Peyer's patch (tissue), 4 donors: ENCODE measurements around the gene ICA1L. TPM values are rescaled to one million over a fixed set of nuclear protein-coding genes. Genes with fewer than 3 reads are reported as not detected.
"Not testable (repeated sequence)": the region's sequence is repeated elsewhere in the genome, so short reads cannot be mapped to it uniquely, and the experiment has no call there.

ENCODE experiments used
- DNase-seq, 3 donors: peaks; one replicate each; pipeline ENCODE4 v3.0.0-alpha.2; 2017 to 2019
- H3K27ac ChIP-seq, 4 donors: fragments of 200-600 bp; sonication (generic); one replicate each; pipeline ENCODE4 v1.5.1; 2016 to 2019
- H3K27me3 ChIP-seq, 2 donors: fragments of 200-600 bp; sonication (generic); one replicate each; pipeline ENCODE4 v1.5.1; 2019
- H3K36me3 ChIP-seq, 3 donors: fragments of 200-600 bp; sonication (generic); one replicate each; pipeline ENCODE4 v1.5.1; 2016 to 2019
- H3K4me1 ChIP-seq, 4 donors: fragments of 200-600 bp; sonication (generic); one replicate each; pipeline ENCODE4 v1.5.1; 2016 to 2019
- H3K4me3 ChIP-seq, 4 donors: fragments of 200-600 bp; sonication (generic); 1 replicate in 3 of 4; 2 replicates in 1 of 4; pipeline ENCODE4 v1.5.1; 2016 to 2019; ENCODE audit warnings: mild to moderate bottlenecking in 1 of 4
- H3K9me3 ChIP-seq, 4 donors: fragments of 200-600 bp; sonication (generic); one replicate each; pipeline ENCODE4 v1.5.1; 2016 to 2019; ENCODE audit warnings: mild to moderate bottlenecking in 1 of 4
- CTCF ChIP-seq, 6 experiments: fragments of 450-650 bp in 4 of 6; fragments of 200-600 bp in 2 of 6; sonication (generic) in 1 of 6; IDR thresholded peaks; one replicate each; pipeline ENCODE4 v1.5.1; 2017 to 2019; ENCODE audit warnings: antibody characterized with exemption in 6 of 6, mild to moderate bottlenecking in 3 of 6, moderate library complexity in 1 of 6
- POLR2A ChIP-seq, 2 donors: fragments of 450-650 bp; IDR thresholded peaks; one replicate each; pipeline ENCODE4 v1.5.1; 2017; ENCODE audit warnings: antibody characterized with exemption in 2 of 2, mild to moderate bottlenecking in 2 of 2, moderate library complexity in 2 of 2
- total RNA-seq, 4 donors: library from RNA; depleted of rRNA; stranded (reverse); fragments of >200 nt; gene quantifications; one replicate each; pipeline ENCODE4 v1.1.0, GENCODE V29; 2016

Gene ICA1L
- total RNA-seq, 4 donors from 2014 or later = 2.5 to 6.3 (median 4.9) TPM

DNA sequence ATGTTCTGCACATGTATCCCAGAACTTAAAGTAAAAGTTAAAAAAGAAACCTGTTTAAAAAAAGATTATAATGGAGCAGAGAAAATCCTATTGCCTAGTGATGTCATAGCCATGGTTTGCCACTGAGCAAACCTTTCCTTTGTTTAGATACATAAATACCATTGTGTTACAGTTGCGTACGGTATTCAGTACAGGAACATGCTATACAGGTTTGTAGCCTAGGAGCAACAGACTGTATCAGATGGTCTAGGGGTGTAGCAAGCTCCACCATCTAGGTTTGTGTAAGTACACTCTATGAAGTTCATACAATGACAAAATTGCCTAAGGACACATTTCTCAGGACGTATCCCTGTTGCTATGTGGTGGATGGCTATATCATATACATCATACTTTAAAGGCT, 13.0 kb downstream of the ICA1L start:
- no peaks in the 10 kb centered on the region for H3K36me3 ChIP-seq

GRCh38 chr2:202849343-202849742, 22.2 kb downstream of the ICA1L start:
- not testable (repeated sequence) for DNase-seq, H3K4me1 ChIP-seq, H3K27ac ChIP-seq, H3K4me3 ChIP-seq, H3K9me3 ChIP-seq, H3K27me3 ChIP-seq, H3K36me3 ChIP-seq

More for the DNA sequence above, 13.0 kb downstream of the ICA1L start:
- Histone ChIP-seq H3K4me1 (no peaks in the 10 kb centered on the region), H3K27ac (no peak overlapping the region), H3K9me3 (no peaks in the 10 kb centered on the region), H3K27me3 (no peaks in the 10 kb centered on the region), H3K4me3 (no peak overlapping the region)
- DNase-seq = no peak
- TF ChIP-seq POLR2A (IDR thresholded peaks at IDR 0.05) (no peak), CTCF (IDR thresholded peaks at IDR 0.05) (no peak)

DNA sequence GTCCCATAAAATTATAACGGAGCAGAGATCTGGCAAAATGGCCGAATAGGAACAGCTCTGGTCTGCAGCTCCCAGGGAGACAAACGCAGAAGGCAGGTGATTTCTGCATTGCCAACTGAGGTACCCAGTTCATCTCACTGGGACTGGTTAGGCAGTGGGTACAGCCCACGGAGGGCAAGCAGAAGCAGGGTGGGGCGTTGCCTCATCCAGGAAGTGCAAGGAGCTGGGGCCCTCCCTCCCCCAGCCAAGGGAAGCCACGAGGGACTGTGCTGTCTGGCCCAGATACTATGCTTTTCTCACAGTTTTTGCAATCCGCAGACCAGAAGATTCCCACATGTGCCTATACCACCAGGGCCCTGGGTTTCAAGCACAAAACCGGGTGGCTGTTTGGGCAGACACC, 22.8 kb downstream of the ICA1L start:
- no peak for DNase-seq
- TF ChIP-seq POLR2A (IDR thresholded peaks at IDR 0.05) (no peak), CTCF (IDR thresholded peaks at IDR 0.05) (no peak)
- Histone ChIP-seq H3K27ac (no peak overlapping the region), H3K4me3 (no peak overlapping the region), H3K36me3 (no peaks in the 10 kb centered on the region), H3K27me3 (no peaks in the 10 kb centered on the region), H3K9me3 (no peaks in the 10 kb centered on the region), H3K4me1 (no peaks in the 10 kb centered on the region)

- H3K4me1 ChIP-seq = no peaks in the 10 kb centered on the region
- no peaks in the 10 kb centered on the region for H3K27me3 ChIP-seq
- peaks cover 0 to 4% (median 0%) of the 10 kb centered on the region in 4 donors for H3K9me3 ChIP-seq
- H3K36me3 ChIP-seq = no peaks in the 10 kb centered on the region
- H3K4me3 ChIP-seq = no peak overlapping the region
- TF ChIP-seq POLR2A (IDR thresholded peaks at IDR 0.05) (no peak), CTCF (IDR thresholded peaks at IDR 0.05) (no peak)
- no peak overlapping the region for H3K27ac ChIP-seq
- no peak for DNase-seq
Observed at GRCh38 chr2:202847693-202848524, 23.7 kb downstream of the ICA1L start.

GRCh38 chr2:202844656-202845055, 26.9 kb downstream of the ICA1L start:
- no peak for TF ChIP-seq POLR2A (IDR thresholded peaks at IDR 0.05)
- no peak for TF ChIP-seq CTCF (IDR thresholded peaks at IDR 0.05)
- H3K4me1 ChIP-seq = no peaks in the 10 kb centered on the region
- H3K36me3 ChIP-seq = no peaks in the 10 kb centered on the region
- no peak overlapping the region for H3K27ac ChIP-seq
- H3K9me3 ChIP-seq = peaks cover 0 to 4% (median 0%) of the 10 kb centered on the region in 4 donors
- DNase-seq = no peak
- no peak overlapping the region for H3K4me3 ChIP-seq
- H3K27me3 ChIP-seq = no peaks in the 10 kb centered on the region

DNA sequence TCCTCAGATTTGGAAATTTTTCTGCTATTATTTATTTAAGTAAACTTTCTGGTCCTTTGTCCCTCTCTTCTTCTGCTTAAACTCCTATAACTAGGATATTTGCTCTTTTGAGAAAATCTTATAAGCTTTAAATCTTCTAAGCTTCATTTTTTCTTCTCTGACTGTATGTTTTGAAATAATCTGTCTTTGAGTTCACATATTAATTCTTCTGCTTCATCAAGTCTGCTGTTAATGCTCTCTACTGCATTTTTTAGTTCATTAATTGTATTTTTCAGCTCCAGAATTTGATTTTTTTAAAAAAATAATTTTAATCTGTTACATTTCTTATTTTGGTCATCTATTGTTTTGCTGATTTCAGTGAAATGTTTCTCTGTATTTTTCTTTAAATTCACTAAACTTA, 28.9 kb downstream of the ICA1L start:
- Histone ChIP-seq H3K27ac (no peak overlapping the region), H3K4me1 (no peaks in the 10 kb centered on the region), H3K27me3 (no peaks in the 10 kb centered on the region), H3K36me3 (no peaks in the 10 kb centered on the region), H3K4me3 (no peak overlapping the region), H3K9me3 (peaks cover 0 to 4% (median 0%) of the 10 kb centered on the region in 4 donors)
- TF ChIP-seq POLR2A (IDR thresholded peaks at IDR 0.05) = no peak
- TF ChIP-seq CTCF (IDR thresholded peaks at IDR 0.05) = no peak
- DNase-seq = no peak
